Measurements from ENCODE around the gene SPTBN5.

SPTBN5 gene

DNA sequence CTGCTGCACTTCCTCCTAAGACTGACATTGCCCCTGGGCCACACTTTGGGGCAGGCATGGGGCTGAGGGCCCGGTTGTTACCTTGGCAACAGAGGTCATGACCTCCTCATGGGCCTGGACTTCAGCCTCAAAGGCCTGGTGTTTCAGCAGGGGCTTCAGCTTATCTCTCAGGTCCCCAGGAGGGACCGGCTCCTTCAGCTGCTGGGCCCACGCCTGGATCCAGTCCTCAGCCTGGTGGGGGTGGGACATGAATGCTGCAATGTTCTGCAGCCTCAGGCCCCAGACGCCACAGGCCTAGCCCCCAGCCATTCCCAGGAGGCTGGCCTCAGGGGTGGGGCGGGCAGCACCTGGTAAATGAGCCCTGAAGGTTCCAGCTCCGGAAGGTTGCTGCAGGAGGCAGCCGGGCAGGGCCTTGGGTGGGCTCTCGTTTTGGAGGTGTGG is 27.6 kb downstream of the SPTBN5 start:
- no peak for DNase-seq (ENCODE audit: low spot score)

GRCh38 chr15:41865490-41866055 is 28.3 kb downstream of the SPTBN5 start:
- no peak for DNase-seq (ENCODE audit: low spot score)

- DNase-seq (ENCODE audit: low spot score): no peak
Observed at GRCh38 chr15:41862515-41863116, 31.2 kb downstream of the SPTBN5 start.

GRCh38 chr15:41861736-41862356 is 32.0 kb downstream of the SPTBN5 start:
- DNase-seq (ENCODE audit: low spot score): no peak

GRCh38 chr15:41860049-41860828 is 33.6 kb downstream of the SPTBN5 start:
- no peak for DNase-seq (ENCODE audit: low spot score)

DNA sequence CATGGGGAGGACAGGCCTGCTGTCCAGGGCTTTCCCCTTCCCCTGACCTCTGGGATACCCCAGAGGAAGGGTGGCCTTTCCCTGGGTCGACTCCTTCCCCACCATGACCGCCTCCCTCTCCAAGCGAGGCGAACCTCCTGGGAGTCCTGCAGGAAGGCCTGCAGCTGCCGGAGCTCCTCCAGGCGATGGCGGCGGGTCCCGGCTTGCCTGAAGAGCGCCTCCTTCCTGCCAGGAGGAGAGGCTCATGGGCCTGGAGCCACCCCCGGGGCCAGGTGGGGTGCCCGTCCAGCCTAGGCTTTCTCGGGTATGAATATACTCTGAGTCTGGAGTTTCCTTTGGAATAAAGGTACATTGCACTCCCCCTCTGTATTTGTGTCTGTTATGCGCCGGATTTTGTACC is 35.1 kb downstream of the SPTBN5 start:
- no peak for DNase-seq (ENCODE audit: low spot score)

GRCh38 chr15:41857316-41857715 is 36.5 kb downstream of the SPTBN5 start:
- DNase-seq (ENCODE audit: low spot score): no peak

DNA sequence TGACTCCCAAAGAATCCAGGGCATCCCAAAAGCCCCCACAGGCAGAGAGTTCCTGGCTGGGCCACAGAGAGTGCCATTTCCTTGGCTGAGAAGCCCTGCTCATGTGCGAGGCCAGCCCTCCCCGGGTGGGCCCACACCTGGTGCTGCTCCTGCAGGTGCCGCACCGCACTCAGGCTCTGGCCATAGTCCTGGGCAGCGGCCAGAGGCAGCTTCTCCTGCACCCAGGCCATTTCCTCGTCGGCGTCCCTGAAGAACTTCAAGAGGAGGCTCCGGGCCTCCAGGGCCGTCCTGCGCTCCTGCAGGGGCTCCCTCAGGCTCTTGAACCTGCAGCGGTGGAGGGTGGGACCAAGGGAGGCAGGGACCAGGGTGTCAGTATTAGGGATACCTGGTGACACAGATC is 37.1 kb downstream of the SPTBN5 start:
- no peak for DNase-seq (ENCODE audit: low spot score)

GRCh38 chr15:41856262-41856661 is 37.6 kb downstream of the SPTBN5 start:
- DNase-seq (ENCODE audit: low spot score): no peak

GRCh38 chr15:41855261-41855961 is 38.4 kb downstream of the SPTBN5 start:
- DNase-seq (ENCODE audit: low spot score): no peak

DNA sequence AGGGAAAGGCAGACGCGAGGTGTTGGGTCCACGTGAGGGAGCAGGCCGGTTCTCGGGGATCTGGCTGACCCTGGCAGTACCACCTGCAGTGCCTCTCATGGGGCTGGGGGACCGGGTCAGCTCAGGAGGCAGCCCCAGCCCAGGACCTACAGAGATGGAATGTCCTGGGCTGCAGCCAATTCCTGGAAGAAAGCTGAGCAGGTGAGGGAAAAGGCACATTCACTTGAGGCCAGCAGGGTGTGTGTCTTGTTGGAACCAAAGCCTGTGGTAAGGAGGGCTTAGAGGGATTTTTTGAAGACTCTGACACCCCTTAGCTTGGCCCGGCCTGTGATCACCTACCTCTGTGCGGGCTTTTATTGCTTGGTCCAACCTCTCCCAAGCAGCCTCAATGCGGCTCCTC is 39.4 kb downstream of the SPTBN5 start:
- DNase-seq (ENCODE audit: low spot score): no peak

DNA sequence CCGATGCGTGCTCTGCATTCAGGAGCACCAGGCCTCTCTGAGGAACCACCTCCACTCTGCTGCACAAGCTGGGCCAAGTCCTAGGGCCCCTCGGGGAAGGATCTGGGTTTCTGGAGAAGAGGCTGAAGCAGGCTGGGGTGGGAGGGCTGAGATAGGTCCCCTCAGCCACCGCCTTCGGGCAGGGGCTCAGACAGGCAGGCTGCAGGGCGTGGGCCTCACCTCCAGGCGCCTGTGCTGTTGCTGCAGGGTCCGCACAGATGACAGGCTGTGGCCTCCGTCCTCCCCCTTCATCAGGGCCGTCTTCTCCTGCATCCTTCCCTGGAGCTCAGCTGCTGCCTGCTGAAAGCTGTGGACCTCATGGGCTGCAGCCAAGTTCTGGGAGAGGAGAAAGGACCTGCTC is 40.0 kb downstream of the SPTBN5 start:
- DNase-seq (ENCODE audit: low spot score): no peak

DNA sequence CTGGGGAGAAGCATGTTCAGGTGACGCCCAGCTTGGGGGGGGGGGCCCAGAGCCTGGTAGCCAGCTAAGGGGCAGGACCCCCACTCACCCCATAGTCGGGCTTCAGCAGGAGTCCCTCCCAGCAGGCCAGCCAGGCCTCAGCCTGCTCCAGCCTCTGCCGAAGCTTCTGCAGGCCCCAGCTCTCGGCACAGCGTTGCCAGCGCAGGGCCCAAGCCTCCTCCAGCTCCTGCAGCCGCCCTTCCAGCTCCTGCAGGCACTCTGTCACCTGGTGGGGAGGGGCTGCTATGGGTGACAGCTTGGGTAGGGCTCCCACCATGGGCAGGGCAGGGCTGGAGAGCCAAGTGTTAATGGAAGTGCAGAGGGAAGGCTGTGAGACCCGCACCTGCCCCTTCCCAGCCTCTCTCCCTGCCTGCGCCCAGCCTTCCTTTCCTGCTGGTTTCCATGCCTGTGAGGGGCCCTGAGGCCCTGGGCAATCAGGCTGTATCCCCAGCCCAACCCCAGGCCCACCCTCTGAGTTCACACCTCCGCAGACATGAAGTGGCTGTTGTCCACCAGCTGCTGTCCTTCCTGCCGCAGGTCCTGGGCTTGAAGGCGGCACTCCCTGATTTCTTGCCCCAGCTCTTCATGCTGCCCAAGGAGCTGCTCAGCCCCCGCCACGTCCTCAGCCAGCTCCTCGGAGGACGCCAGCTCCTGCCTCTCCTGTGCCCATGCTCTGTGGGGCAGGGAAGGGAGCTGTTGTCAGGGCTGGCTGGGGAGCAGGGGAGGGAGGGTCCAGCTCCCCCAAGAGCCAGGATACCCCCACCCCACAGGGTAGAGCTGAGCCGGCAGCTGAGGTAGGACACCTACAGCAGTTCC is 40.9 kb downstream of the SPTBN5 start:
- DNase-seq (ENCODE audit: low spot score): no peak

DNA sequence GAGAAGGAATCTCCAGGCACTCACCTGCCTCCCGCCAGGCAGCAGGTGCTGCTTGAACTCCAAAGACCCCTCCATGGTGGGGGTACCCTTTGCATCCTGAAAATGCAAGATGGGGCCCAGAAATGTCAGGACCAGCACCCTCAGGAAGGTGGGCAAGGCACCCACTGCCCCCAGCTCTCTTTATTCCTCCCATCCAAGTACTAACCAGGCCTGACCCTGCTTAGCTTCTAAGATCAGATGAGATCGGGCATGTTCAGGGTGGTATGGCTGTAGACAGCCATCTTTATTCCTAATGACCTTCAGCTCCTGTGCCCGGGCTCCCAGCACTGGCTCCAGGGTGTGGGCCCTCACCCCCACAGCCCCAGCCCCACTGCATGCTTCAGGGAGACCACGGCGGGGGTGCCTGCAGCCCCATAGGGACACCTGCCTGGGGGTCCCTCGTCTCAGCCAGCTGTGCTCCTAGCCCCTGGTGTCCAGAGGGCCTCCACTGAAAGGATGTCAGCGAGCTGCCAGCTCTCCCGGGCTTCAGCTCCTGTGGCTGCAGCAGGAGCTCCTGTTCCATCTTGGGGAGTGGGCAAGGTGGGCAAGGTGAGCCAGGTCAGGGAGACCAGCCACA is 42.0 kb downstream of the SPTBN5 start:
- no peak for DNase-seq (ENCODE audit: low spot score)

DNA sequence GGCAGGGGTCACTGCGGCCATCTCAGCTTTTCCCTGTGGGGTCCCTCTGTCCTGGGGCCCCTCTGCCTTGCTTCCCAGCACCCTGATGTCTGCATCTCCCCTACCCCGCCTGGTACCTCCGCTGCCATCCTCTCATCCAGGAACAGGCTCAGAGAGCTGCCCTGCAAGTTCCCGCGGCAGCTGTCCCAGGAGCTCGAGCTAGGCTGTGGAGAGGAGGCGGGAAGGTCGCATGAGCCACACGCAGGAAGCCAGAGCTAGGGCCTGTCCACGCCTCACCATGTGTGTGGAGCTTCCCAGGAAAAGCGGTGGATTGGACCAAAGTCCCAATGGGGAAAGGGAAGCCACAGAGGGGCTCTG is 42.7 kb downstream of the SPTBN5 start:
- no peak for DNase-seq (ENCODE audit: low spot score)

GRCh38 chr15:41850482-41851166 is 43.2 kb downstream of the SPTBN5 start:
- DNase-seq (ENCODE audit: low spot score): no peak

DNA sequence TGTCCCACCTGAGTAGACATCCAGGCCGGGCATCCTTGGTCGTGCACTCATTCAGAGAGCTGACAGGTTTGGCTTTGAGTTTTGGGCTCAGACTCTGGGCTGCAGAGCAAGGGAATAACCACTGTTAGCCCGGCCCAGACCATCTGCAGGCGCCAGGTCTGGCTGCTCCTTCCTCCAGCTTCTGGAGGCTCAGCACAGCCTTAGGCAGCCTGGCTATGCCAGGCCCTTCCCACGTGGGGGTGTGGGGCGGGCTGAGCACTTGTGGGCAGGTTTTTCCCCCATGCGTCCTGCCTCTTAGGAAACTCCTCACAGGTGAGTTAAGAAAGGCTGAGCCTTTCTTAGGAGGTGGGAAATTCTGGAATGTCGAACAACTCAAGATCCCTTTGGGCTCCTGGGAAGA is 44.0 kb downstream of the SPTBN5 start:
- no peak for DNase-seq (ENCODE audit: low spot score)

DNA sequence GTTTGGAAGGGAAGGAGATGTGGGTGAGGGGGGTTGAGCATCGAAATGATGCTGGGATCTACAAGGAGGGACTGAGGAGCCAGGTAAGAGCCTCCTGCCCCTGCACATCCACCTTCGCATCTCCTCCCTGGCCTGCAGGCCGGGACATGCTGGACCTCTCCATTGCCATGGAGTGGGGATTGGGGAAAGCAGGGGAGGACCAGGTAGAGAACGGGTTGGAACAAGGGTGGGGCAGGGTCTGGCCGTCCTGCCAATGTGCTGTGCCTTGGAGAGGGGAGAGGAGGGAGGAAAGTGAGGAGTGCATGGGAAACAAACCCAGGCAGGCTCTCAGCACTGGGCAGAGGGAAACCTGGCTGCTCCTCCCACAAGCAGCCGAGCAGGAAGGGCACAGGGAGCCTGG is 44.6 kb downstream of the SPTBN5 start:
- DNase-seq (ENCODE audit: low spot score): no peak

DNA sequence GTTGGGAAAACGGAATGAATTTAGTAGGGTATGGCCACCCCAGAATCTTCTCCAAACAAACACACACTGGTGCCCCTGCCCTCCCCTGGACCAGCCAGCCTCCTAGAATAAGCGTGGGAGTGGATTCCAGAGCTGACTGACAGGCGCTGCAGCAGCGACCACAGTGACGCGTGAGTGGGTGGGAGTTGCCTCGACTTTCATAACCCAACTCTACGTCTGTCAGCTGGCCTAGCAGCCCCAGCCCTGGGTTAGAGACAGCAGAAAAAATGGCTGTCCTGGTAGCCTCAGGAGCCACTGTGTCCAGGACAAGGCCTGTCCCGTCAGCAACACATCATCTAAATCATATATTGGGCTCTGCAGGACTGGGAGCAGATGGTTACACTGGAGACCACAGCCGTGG is 45.2 kb downstream of the SPTBN5 start:
- no peak for DNase-seq (ENCODE audit: low spot score)

- no peak for DNase-seq (ENCODE audit: low spot score)
Observed at GRCh38 chr15:41847981-41848380, 45.9 kb downstream of the SPTBN5 start.

DNA sequence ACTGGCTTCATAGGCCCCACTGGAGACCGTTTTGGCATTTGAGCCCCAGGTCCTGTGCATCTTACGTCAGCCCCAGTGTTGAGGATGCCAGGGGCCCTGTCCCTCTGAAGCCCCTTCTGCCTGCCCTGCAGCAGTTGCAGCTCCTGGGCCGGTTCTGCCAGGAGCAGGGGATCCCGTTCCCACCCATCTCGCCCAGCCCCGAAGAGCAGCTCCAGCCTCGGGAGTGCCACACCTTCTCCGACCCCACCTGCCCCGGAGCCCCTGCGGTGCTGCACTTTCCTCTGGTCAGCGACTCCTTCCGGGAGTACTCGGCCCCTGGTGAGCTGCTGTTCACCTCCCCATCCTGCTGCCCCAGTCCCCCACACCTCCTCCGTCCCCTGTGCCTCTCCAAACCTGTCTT is 46.6 kb downstream of the SPTBN5 start:
- no peak for DNase-seq (ENCODE audit: low spot score)
